Esophagus squamous epithelium (tissue), 4 donors: Measurements from ENCODE around the gene RITA1. TPM values are rescaled to one million over a fixed set of nuclear protein-coding genes. Genes with fewer than 3 reads are reported as not detected.

Source experiments
- small RNA-seq, 4 donors: library from RNA; depleted of rRNA; stranded (forward); fragments of <200 nt; gene quantifications; one replicate each; pipeline ENCODE3, GENCODE V24; 2016
- total RNA-seq, 4 donors: library from RNA; depleted of rRNA; stranded (reverse); fragments of >200 nt; gene quantifications; one replicate each; pipeline ENCODE4 v1.1.0, GENCODE V29; 2016

Gene RITA1
- total RNA-seq, 4 donors from 2014 or later, result 17.0 to 30.0 (median 20.3) TPM

Small RNA genes lying within 50 kb of the gene (small RNA-seq; reads per million reads assigned to genes)
- gene MIR7106 (0 reads per million in 4 donors), gene RF00019 (0 reads per million in 4 donors)

Other genes with a start within 250 kb of the RITA1 start
- gene OAS3, start 247.2 kb upstream of the RITA1 start, total RNA-seq, result 10 to 100 TPM; 25.2 to 40.0 (median 32.3) TPM
- gene OAS2, start 207.2 kb upstream of the RITA1 start, total RNA-seq, result 10 to 100 TPM in 3 of 4 donors, 1 to 10 TPM in 1; 8.3 to 35.6 (median 10.9) TPM
- 1 to 10 TPM in 3 of 4 donors, under 1 TPM in 1; 0.49 to 4.8 (median 1.8) TPM for gene DTX1, start 129.0 kb upstream of the RITA1 start, total RNA-seq
- gene RASAL1, start 50.0 kb upstream of the RITA1 start, total RNA-seq, result 10 to 100 TPM; 17.4 to 98.7 (median 56.6) TPM
- under 1 TPM in 1 of 4 donors, not detected in 3; 0.26 TPM for gene CFAP73, start 36.0 kb upstream of the RITA1 start, total RNA-seq
- 10 to 100 TPM; 35.3 to 80.5 (median 65.2) TPM for gene DDX54, start 243 bp upstream of the RITA1 start, total RNA-seq
- gene TPCN1, start 35.7 kb downstream of the RITA1 start, total RNA-seq, result 10 to 100 TPM; 15.5 to 48.8 (median 34.5) TPM
- gene SLC8B1, start 149.4 kb downstream of the RITA1 start, total RNA-seq, result 10 to 100 TPM; 19.6 to 31.9 (median 28.5) TPM
- 10 to 100 TPM; 14.3 to 22.0 (median 17.1) TPM for gene PLBD2, start 172.9 kb downstream of the RITA1 start, total RNA-seq
- gene SDS, start 218.2 kb downstream of the RITA1 start, total RNA-seq, result under 1 TPM in 1 of 4 donors, not detected in 3; 0.76 TPM
- 1 to 10 TPM in 2 of 4 donors, under 1 TPM in 1, not detected in 1; 0.48 to 3.1 (median 1.5) TPM for gene SDSL, start 236.7 kb downstream of the RITA1 start, total RNA-seq